GM19438 (cell line): ENCODE measurements around the gene ZNF226.
"Not testable (repeated sequence)": the region's sequence is repeated elsewhere in the genome, so short reads cannot be mapped to it uniquely, and the experiment has no call there.

Source experiments
- ATAC-seq: cut with Tn5 transposase; IDR thresholded peaks from one replicate; pipeline ENCODE4 v1.9.1; 2021; ENCODE audit warnings: low read depth; ENCODE audit not compliant: unreplicated experiment

Gene ZNF226

GRCh38 chr19:44207126-44207803, 42.4 kb downstream of the ZNF226 start:
- peak; percentile 94 for ATAC-seq

- peak; percentile 67 for ATAC-seq
Measured at GRCh38 chr19:44212250-44212865, 47.5 kb downstream of the ZNF226 start, which contains the start of gene ZNF227. Gene ZNF227, plus strand, starts transcription at chr19:44212532. Its CDS starts 5,261 bp downstream, at chr19:44217793.

DNA sequence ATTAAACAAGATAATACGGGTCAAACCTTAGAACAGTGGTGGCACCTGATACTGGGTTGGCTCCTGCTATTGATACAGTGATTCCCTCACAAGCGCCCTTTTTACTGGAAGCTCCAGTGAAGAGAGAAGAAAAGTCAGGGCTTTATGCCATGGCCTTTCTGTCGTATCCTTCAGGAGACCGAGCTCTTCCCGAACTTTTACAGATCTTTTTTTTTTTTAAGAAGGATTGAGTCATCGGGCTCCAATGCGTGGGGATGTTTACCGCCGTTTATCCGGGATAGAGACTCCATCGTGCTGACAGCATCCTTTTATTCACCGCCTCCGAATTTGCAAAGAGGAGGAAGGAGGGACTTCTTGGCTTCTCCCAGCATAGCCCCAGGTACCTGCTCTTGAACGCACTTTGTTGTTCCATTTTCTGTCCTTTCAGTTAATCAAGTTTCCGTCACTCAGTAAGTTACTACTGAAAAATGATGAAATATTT, 48.0 kb downstream of the ZNF226 start:
- no peak for ATAC-seq

DNA sequence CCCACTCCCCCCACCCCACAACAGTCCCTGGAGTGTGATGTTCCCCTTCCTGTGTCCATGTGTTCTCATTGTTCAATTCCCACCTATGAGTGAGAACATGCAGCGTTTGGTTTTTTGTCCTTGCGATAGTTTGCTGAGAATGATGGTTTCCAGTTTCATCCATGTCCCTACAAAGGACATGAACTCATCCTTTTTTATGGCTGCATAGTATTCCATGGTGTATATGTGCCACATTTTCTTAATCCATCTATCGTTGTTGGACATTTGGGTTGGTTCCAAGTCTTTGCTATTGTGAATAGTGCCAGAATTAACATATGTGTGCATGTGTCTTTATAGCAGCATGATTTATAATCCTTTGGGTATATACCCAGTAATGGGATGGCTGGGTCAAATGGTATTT, 55.0 kb downstream of the ZNF226 start:
- ATAC-seq: not testable (repeated sequence)

DNA sequence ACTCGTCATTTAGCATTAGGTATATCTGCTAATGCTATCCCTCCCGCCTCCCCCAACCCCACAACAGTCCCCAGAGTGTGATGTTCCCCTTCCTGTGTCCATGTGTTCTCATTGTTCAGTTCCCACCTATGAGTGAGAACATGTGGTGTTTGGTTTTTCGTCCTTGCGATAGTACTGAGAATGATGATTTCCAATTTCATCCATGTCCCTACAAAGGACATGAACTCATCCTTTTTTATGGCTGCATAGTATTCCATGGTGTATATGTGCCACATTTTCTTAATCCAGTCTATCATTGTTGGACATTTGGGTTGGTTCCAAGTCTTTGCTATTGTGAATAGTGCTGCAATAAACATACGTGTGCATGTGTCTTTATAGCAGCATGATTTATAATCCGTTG, 55.9 kb downstream of the ZNF226 start:
- not testable (repeated sequence) for ATAC-seq

- not testable (repeated sequence) for ATAC-seq
Measured at GRCh38 chr19:44221291-44221690, 56.4 kb downstream of the ZNF226 start.
